ENCODE results near the gene SUGP1.
"Not testable (repeated sequence)": the region's sequence is repeated elsewhere in the genome, so short reads cannot be mapped to it uniquely, and the experiment has no call there.

DNA sequence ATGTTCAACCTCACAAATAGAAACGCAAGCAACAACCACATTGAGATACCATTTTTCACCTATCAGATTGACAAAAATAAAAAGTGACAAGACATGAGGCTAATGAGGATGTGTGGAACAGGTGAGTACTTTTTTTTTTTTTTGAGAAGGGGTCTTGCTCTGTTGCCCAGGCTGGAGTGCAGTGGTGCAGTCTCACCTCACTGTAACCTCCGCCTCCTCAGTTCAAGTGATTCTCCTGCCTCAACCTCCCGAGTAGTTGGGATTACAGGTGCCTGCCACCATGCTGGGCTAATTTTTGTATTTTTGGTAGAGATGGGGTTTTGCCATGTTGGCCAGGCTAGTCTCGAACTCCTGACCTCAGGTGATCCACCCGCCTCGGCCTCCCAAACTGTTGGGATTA is 66.9 kb downstream of the SUGP1 start:
- TF ChIP-seq, protein P1, sequence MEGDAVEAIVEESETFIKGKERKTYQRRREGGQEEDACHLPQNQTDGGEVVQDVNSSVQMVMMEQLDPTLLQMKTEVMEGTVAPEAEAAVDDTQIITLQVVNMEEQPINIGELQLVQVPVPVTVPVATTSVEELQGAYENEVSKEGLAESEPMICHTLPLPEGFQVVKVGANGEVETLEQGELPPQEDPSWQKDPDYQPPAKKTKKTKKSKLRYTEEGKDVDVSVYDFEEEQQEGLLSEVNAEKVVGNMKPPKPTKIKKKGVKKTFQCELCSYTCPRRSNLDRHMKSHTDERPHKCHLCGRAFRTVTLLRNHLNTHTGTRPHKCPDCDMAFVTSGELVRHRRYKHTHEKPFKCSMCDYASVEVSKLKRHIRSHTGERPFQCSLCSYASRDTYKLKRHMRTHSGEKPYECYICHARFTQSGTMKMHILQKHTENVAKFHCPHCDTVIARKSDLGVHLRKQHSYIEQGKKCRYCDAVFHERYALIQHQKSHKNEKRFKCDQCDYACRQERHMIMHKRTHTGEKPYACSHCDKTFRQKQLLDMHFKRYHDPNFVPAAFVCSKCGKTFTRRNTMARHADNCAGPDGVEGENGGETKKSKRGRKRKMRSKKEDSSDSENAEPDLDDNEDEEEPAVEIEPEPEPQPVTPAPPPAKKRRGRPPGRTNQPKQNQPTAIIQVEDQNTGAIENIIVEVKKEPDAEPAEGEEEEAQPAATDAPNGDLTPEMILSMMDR (IDR thresholded peaks at IDR 0.05): not testable (repeated sequence)
- TF ChIP-seq POLR2A, EP300, POLR2AphosphoS5 (IDR thresholded peaks at IDR 0.05): not testable (repeated sequence)

Measured in stomach (tissue), 4 donors.